GM21423 (cell line): ENCODE results near the gene FBXO33.
"Not testable (repeated sequence)": the region's sequence is repeated elsewhere in the genome, so short reads cannot be mapped to it uniquely, and the experiment has no call there.

Experiments used
- ATAC-seq: cut with Tn5 transposase; IDR thresholded peaks from one replicate; pipeline ENCODE4 v1.9.1; 2021; ENCODE audit warnings: mild to moderate bottlenecking, moderate library complexity; ENCODE audit not compliant: unreplicated experiment

FBXO33 gene

GRCh38 chr14:39374851-39375250, 57.4 kb downstream of the FBXO33 start:
- no peak for ATAC-seq

GRCh38 chr14:39372656-39373055, 59.6 kb downstream of the FBXO33 start:
- no peak for ATAC-seq

DNA sequence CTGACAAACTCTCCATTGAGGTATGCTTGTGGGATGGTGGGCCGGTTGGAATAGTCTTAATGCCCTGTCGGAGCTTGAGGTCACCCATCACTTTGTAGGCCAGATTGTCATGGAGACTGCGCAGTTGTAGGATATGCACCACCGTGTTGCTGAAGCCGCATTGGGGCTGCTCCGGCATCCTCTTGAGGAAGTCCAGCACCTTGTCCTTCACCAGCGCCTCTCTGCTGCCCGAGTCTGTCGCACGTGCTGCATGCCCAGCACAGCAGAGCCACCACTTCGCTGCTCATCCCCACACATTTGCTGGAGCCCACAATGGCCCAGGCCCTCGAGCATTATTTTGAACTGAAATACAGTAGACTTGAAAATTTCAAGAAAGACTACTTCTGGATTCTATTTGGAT, 61.8 kb downstream of the FBXO33 start:
- no peak for ATAC-seq

DNA sequence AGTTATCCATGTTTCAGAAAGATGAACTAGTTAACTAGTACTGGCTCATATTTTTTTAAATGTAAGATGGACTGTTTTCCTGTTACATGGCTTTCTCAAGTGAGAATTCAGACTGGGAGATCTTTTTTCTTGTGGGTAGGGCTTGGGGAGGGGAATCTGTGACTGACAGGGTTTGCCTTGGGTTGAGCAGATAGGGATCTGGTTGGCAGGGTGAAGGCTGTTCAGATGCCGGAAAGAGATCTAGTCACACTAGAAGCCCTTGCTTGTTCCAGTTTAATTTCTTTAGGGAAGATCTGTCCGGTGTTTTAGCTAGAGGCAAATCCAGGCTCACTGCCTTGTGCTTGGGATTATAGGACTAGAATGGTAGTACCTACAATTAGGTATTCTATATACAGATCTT, 63.2 kb downstream of the FBXO33 start:
- ATAC-seq: no peak

DNA sequence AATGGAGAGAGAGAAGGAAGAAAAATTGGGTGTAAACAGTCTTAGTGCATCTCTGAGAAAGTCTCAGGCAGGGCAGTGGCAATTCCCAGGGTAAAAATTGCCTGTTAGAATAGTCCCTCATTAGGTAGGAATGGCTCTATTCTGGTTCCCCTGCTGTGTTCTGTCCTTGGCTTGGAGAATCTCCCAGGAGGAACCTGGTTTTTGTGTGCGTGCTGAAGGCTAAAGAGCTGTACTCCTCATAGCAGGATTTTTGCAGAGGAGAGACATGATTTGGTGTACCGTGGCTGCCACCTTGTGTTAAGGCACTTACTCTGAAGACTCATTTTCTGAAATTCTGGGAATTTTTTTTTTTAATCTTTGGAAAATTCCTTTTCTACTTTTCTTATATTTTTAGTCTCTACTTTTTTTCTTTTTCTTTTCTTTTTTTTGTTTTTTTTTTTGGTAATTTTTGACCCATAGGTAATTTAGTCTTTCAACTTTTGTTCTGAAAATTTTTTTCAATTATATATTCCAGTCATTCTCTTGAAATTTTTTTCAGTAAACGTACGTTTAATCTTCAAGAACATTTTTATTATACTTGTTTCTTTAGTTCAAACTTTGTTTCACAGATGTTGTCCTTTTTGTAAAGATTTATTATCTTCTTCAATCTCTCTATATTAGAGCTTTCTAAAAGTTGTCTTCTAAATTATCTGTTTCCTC, 63.8 kb downstream of the FBXO33 start:
- no peak for ATAC-seq

DNA sequence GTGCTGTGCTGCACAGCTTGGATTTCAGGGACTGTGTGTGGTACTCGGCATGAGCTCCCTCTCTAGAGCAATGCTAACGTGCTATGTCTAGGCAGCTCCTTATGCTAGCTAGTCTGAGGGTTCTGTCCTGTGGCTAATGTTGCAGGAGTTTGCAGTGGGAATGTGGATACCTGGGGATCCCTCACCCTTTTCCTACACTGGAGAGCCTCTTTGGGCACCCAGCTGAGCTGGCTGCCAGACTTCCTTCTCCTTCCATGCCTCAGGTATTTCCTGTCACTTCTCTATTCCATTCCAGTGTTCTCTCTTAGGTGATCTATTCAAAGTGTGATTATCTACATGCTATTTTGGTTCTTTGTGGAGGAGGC, 64.9 kb downstream of the FBXO33 start:
- ATAC-seq: no peak

GRCh38 chr14:39366460-39367386, 65.5 kb downstream of the FBXO33 start:
- ATAC-seq: no peak

DNA sequence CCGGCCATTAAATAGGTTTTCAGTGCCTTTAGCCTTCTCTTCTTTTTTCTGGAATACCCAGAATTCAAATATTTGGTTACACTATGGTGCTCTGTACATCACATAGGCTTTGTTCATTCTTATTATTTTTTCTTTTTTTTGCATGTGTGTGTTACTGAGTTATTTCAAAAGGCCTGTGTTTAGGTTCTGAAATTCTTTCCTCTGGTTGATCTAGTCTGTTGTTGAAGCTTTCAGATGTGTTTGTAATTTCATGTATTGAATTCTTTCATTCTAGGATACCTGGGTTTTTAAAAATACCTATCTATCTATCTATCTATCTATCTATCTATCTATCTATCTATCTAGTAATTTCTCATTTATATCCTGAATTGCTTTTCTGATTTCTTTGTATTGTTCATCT, 66.9 kb downstream of the FBXO33 start:
- ATAC-seq: no peak

GRCh38 chr14:39364509-39364908, 67.7 kb downstream of the FBXO33 start:
- no peak for ATAC-seq

GRCh38 chr14:39361556-39361955, 70.7 kb downstream of the FBXO33 start:
- ATAC-seq: not testable (repeated sequence)

GRCh38 chr14:39360316-39360715, 71.9 kb downstream of the FBXO33 start:
- ATAC-seq: no peak

GRCh38 chr14:39359069-39359468, 73.2 kb downstream of the FBXO33 start:
- not testable (repeated sequence) for ATAC-seq

GRCh38 chr14:39351708-39352107, 80.5 kb downstream of the FBXO33 start:
- ATAC-seq: no peak

- ATAC-seq: no peak
Observed at GRCh38 chr14:39350866-39351265, 81.4 kb downstream of the FBXO33 start.
